Upper lobe of left lung (tissue), 6 donors: ENCODE results near the gene CCL2. TPM values are rescaled to one million over a fixed set of nuclear protein-coding genes. Genes with fewer than 3 reads are reported as not detected.
"Not testable (repeated sequence)": the region's sequence is repeated elsewhere in the genome, so short reads cannot be mapped to it uniquely, and the experiment has no call there.

ENCODE experiments used
- ATAC-seq, 2 donors: fragments of 200-7000 bp; cut with Tn5 transposase; one replicate each; pipeline ENCODE4 v1.9.1; 2022; ENCODE audit warnings: mild to moderate bottlenecking in 2 of 2, moderate library complexity in 2 of 2; ENCODE audit not compliant: low FRiP score in 2 of 2
- DNase-seq, 2 donors: peaks; one replicate each; pipeline ENCODE4 v3.0.0-alpha.2; 2019 to 2020
- H3K27ac ChIP-seq, 4 donors: fragments of 200-600 bp; sonication (generic); one replicate each; pipeline ENCODE4 v1.5.1; 2016 to 2019
- H3K27me3 ChIP-seq, 4 donors: fragments of 200-600 bp; sonication (generic); one replicate each; pipeline ENCODE4 v1.5.1; 2017 to 2019
- H3K36me3 ChIP-seq, 4 donors: fragments of 200-600 bp; sonication (generic); one replicate each; pipeline ENCODE4 v1.5.1; 2016 to 2019
- H3K4me1 ChIP-seq, 4 donors: fragments of 200-600 bp; sonication (generic); one replicate each; pipeline ENCODE4 v1.5.1; 2018 to 2019
- H3K4me3 ChIP-seq, 4 donors: fragments of 200-600 bp; sonication (generic); one replicate each; pipeline ENCODE4 v1.5.1; 2017 to 2019; ENCODE audit warnings: mild to moderate bottlenecking in 2 of 4, moderate library complexity in 1 of 4
- H3K9me3 ChIP-seq, 4 donors: fragments of 200-600 bp; sonication (generic); one replicate each; pipeline ENCODE4 v1.5.1; 2018 to 2019
- EP300 ChIP-seq, 4 donors: sonication (generic); formaldehyde crosslinking; IDR thresholded peaks; one replicate each; pipeline ENCODE4 v1.5.1; 2017; ENCODE audit warnings: antibody characterized with exemption in 4 of 4, control low read depth in 2 of 4
- POLR2A ChIP-seq, 4 donors: fragments of 450-650 bp; IDR thresholded peaks; one replicate each; pipeline ENCODE4 v1.5.1; 2016 to 2017; ENCODE audit warnings: antibody characterized with exemption in 4 of 4, mild to moderate bottlenecking in 2 of 4
- POLR2AphosphoS5 ChIP-seq, 2 donors: sonication (generic); formaldehyde crosslinking; IDR thresholded peaks; one replicate each; pipeline ENCODE4 v1.5.1; 2017; ENCODE audit warnings: antibody characterized with exemption in 2 of 2
- WGBS, 2 donors: methylation state at CpG; one replicate each; pipeline ENCODE4 v1.1.5; 2017 to 2018; 5-methylcytosine and 5-hydroxymethylcytosine counted together
- total RNA-seq, 6 donors: library from RNA; depleted of rRNA in 4 of 6; stranded (reverse); fragments of >200 nt in 4 of 6; gene quantifications; one replicate each; pipeline versions ENCODE4 v1.1.0 to v1.2.1, GENCODE V29; 2016 to 2021
- TF ChIP-seq, protein P1 (sequence below), 6 experiments: fragments of 450-650 bp in 4 of 6; fragments of 200-600 bp in 2 of 6; sonication (generic) in 2 of 6; IDR thresholded peaks; one replicate each; pipeline ENCODE4 v1.5.1; 2016 to 2019; ENCODE audit warnings: antibody characterized with exemption in 6 of 6
- donor health status: DM: no; HTN: no; CAD: no; lungs with moderate emphysema.
- donor health status: DM: no; HTN: yes; CAD: no; lungs with severe emphysema.

The CCL2 gene
- total RNA-seq, 6 donors from 2014 or later, result 11.5 to 100.0 (median 15.6) TPM

GRCh38 chr17:34221411-34221810 lies 33.7 kb upstream of the CCL2 start:
- H3K4me1 ChIP-seq, result peaks cover 11 to 23% (median 15%) of the 10 kb centered on the region in 4 donors
- no peak overlapping the region for H3K4me3 ChIP-seq
- no peaks in the 10 kb centered on the region for H3K27me3 ChIP-seq
- no peak overlapping the region for H3K27ac ChIP-seq
- DNase-seq (no peak), ATAC-seq (no peak)
- 81 to 91% methylated on average over 4 of the region's 4 CpGs for WGBS, 2 donors
- H3K36me3 ChIP-seq, result no peaks in the 10 kb centered on the region
- no peaks in the 10 kb centered on the region for H3K9me3 ChIP-seq
- no peak for TF ChIP-seq EP300 (IDR thresholded peaks at IDR 0.05)
- TF ChIP-seq, protein P1, sequence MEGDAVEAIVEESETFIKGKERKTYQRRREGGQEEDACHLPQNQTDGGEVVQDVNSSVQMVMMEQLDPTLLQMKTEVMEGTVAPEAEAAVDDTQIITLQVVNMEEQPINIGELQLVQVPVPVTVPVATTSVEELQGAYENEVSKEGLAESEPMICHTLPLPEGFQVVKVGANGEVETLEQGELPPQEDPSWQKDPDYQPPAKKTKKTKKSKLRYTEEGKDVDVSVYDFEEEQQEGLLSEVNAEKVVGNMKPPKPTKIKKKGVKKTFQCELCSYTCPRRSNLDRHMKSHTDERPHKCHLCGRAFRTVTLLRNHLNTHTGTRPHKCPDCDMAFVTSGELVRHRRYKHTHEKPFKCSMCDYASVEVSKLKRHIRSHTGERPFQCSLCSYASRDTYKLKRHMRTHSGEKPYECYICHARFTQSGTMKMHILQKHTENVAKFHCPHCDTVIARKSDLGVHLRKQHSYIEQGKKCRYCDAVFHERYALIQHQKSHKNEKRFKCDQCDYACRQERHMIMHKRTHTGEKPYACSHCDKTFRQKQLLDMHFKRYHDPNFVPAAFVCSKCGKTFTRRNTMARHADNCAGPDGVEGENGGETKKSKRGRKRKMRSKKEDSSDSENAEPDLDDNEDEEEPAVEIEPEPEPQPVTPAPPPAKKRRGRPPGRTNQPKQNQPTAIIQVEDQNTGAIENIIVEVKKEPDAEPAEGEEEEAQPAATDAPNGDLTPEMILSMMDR (IDR thresholded peaks at IDR 0.05), result no peak
- no peak for TF ChIP-seq POLR2A (IDR thresholded peaks at IDR 0.05)
- no peak for TF ChIP-seq POLR2AphosphoS5 (IDR thresholded peaks at IDR 0.05)

DNA sequence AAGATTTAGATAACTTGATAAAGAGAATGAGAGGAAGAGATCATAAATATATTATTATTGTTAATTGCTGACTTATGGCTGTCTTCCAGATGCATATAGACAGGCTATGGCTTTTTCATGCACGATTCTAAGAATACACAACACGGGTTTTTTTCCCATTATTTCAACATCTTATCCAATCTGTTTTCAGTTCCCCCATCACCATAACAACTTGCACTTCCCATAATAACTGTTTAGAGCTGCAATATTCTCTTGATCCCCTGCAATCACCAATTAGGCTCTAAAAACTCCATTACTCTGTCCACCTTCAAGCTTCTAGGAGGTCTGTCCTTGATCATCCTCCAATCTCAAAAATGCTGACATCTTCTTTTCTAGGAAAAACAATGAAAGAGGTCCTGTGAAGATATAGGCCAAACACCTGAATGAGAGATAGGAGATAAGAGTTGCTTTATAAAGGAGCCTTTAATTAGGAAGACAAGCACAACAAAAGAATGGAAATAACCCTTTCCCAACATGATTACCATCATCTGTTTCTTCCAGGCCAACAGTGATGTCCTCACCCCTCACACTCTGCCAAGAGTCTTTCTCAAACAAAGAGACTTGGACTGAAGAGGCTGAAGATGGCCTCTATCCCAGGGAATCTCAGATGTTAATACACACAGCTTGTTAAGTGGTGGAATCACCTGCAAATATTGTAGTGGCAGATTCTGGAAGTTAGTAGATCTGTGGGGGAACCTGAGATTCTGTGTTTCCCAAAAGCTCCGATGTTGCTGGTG lies 32.2 kb upstream of the CCL2 start:
- DNase-seq (no peak), ATAC-seq (peak in 1 of 2 donors; percentile 47)
- Histone ChIP-seq H3K27me3 (no peaks in the 10 kb centered on the region), H3K4me3 (no peak overlapping the region), H3K4me1 (peaks cover 11 to 23% (median 16%) of the 10 kb centered on the region in 4 donors), H3K9me3 (no peaks in the 10 kb centered on the region), H3K27ac (no peak overlapping the region), H3K36me3 (no peaks in the 10 kb centered on the region)
- WGBS, 2 donors, result 52 to 70% methylated on average over 3 of the region's 3 CpGs
- TF ChIP-seq EP300 (IDR thresholded peaks at IDR 0.05) (no peak), POLR2A (IDR thresholded peaks at IDR 0.05) (no peak), POLR2AphosphoS5 (IDR thresholded peaks at IDR 0.05) (no peak)

DNA sequence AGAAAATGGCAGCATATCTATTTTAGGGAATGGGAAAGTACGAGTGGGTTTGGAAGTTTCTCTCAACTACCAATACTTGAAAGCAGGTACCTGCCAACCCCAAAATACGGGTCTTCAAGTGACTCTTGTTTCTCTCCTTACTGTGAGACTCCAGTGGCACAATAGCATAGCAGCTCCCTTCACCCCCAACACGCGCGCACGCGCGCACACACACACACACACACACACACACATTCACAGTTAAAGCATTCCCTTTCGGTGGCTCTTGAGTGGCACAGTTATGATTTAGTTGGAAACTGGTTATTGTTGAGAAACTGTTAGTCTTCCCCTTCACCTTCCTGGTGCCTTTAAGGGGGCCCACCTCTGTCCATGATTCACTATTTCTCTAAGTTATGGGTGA lies 30.0 kb upstream of the CCL2 start:
- peaks cover 10 to 18% (median 11%) of the 10 kb centered on the region in 4 donors for H3K4me1 ChIP-seq
- no peaks in the 10 kb centered on the region for H3K27me3 ChIP-seq
- no peak for TF ChIP-seq POLR2AphosphoS5 (IDR thresholded peaks at IDR 0.05)
- TF ChIP-seq EP300 (IDR thresholded peaks at IDR 0.05), result no peak
- no peak for TF ChIP-seq POLR2A (IDR thresholded peaks at IDR 0.05)
- TF ChIP-seq, protein P1 (IDR thresholded peaks at IDR 0.05), result no peak
- 84 to 86% methylated on average over 9 of the region's 9 CpGs for WGBS, 2 donors
- no peaks in the 10 kb centered on the region for H3K36me3 ChIP-seq
- no peak overlapping the region for H3K4me3 ChIP-seq
- no peak for ATAC-seq
- peak in 1 of 2 donors; percentile 76 for DNase-seq
- no peak overlapping the region for H3K27ac ChIP-seq
- H3K9me3 ChIP-seq, result no peaks in the 10 kb centered on the region

DNA sequence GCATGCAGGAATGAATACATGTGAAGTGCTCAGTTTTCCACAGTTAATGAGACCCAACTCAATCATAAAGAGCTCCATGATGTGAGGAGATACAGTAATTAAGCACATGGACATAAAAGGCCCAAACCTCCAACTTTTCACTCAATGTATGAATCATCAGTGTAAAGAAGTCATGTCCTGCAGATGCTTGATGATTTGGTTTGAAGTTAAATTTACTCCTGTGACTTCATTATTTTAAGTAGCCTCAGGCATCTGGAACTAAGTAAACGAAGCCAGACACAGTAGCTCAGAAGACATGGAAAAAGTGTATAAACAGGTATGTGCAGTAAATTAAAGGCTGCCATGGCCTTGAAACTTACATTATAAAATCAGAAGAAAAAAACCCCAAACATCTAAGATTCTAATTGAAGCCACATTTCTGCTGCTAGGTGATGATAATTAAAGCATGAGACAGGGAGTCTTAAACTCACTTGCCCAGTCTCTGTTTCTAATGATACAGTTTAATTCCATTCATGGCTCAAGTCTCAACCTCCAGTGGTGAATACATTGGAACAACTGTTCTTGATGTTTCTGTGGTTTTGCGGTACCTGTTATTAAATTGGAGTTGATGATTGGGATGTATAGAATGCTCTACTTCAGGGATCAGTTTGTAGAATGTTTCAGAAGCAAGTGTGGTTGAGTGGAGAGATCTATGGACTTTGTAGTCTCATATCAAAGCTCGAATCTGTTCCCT lies 28.9 kb upstream of the CCL2 start:
- H3K27me3 ChIP-seq, result no peaks in the 10 kb centered on the region
- peaks cover under 1 to 10% (median 1%) of the 10 kb centered on the region in 4 donors for H3K4me1 ChIP-seq
- 80 to 85% methylated on average over 3 of the region's 3 CpGs for WGBS, 2 donors
- H3K27ac ChIP-seq, result peak overlapping the region in 1 of 4 donors; percentile 27
- no peaks in the 10 kb centered on the region for H3K36me3 ChIP-seq
- DNase-seq (no peak), ATAC-seq (no peak)
- peaks cover 0 to 3% (median 0%) of the 10 kb centered on the region in 4 donors for H3K9me3 ChIP-seq
- no peak for TF ChIP-seq POLR2A (IDR thresholded peaks at IDR 0.05)
- no peak for TF ChIP-seq POLR2AphosphoS5 (IDR thresholded peaks at IDR 0.05)
- no peak for TF ChIP-seq EP300 (IDR thresholded peaks at IDR 0.05)
- TF ChIP-seq, protein P1 (IDR thresholded peaks at IDR 0.05), result no peak
- no peak overlapping the region for H3K4me3 ChIP-seq

DNA sequence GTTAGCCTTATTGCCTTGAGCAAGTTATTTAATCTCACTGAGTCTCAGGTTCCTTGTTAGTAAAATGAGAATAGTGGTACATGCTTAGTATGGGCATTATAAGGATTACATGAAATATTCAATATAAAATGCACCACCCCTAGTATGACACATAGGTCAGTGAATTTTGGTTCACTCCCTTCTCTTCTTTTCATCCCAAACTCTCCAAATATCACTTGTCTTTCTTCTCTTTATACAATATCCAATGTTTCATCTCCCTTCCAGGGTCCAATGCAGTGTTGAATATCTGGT lies 28.4 kb upstream of the CCL2 start:
- no peak for DNase-seq
- Histone ChIP-seq H3K4me1 (peaks cover 0 to 5% (median 0%) of the 10 kb centered on the region in 4 donors), H3K36me3 (no peaks in the 10 kb centered on the region), H3K4me3 (no peak overlapping the region), H3K27me3 (no peaks in the 10 kb centered on the region), H3K9me3 (peaks cover 0 to 3% (median 0%) of the 10 kb centered on the region in 4 donors), H3K27ac (peak overlapping the region in 1 of 4 donors; percentile 27)
- ATAC-seq, result no peak
- TF ChIP-seq, protein P1 (IDR thresholded peaks at IDR 0.05), result no peak
- TF ChIP-seq EP300 (IDR thresholded peaks at IDR 0.05), result no peak
- TF ChIP-seq POLR2AphosphoS5 (IDR thresholded peaks at IDR 0.05), result no peak
- TF ChIP-seq POLR2A (IDR thresholded peaks at IDR 0.05), result no peak

GRCh38 chr17:34227293-34227692 lies 27.8 kb upstream of the CCL2 start:
- 62 to 81% methylated on average over 2 of the region's 2 CpGs for WGBS, 2 donors
- DNase-seq (peak in 1 of 2 donors; percentile 54), ATAC-seq (peak in 1 of 2 donors; percentile 65)
- not testable (repeated sequence) for H3K4me1 ChIP-seq, H3K9me3 ChIP-seq, H3K4me3 ChIP-seq, H3K27me3 ChIP-seq, H3K36me3 ChIP-seq
- peak overlapping the region in 3 of 4 donors; percentile 50 to 72 (median 67) for H3K27ac ChIP-seq
